ENCODE measurements around the gene SLC10A3.
"Not testable (repeated sequence)": the region's sequence is repeated elsewhere in the genome, so short reads cannot be mapped to it uniquely, and the experiment has no call there.

SLC10A3 gene

DNA sequence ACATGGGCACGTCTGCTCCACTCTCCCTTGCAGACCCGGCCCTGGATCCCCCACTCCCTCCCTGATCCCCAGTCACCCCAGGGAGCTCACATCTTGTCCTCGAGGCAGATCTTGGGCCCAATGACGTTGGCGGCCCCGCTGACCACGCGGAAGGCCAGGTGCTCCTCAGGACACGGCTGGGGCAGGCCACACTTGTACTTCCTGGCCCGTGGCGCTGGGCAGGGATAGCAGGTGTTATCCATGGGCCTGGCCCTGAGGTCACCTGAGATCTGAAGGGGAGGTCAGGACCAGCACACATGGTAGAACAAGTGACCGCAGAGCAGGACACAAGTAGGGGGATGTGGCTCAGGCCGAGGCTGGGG lies 17.9 kb upstream of the SLC10A3 start:
- no peak for DNase-seq (ENCODE audit: low read depth)

DNA sequence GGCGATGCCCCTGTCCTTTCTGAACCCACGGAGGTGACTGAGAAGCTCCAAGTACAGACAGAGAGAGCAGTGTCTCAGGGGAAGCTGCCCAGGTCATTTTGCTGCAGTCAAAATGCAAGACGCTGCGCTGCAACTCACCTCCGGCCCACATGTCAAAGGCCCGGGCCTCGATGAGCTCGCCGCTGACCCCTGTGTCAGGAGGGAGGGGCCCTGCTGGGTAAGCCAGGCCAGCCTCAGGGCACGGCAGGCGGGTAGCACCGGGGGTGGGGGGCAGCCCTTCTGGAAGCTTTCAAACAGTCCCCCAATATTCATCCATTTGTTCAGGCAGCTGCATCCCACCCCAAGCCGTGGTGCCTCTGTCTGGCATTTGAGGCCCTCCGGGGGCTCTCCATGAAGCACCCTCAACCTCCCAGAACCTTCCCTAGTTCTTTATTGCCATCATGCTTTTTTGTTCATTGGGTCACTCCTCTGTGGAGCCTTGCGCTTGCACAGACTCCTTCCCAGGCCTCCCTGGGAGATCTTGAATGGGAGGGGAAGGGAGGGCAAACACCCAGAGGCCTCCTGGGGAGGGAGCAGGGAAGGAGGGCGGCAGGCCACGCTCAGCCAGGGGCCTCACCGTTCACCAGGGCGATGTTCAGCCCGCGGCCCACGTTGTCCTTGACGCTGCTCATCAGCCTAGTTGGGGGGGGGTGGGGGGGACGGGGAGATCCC lies 17.4 kb upstream of the SLC10A3 start:
- DNase-seq (ENCODE audit: low read depth), result no peak

DNA sequence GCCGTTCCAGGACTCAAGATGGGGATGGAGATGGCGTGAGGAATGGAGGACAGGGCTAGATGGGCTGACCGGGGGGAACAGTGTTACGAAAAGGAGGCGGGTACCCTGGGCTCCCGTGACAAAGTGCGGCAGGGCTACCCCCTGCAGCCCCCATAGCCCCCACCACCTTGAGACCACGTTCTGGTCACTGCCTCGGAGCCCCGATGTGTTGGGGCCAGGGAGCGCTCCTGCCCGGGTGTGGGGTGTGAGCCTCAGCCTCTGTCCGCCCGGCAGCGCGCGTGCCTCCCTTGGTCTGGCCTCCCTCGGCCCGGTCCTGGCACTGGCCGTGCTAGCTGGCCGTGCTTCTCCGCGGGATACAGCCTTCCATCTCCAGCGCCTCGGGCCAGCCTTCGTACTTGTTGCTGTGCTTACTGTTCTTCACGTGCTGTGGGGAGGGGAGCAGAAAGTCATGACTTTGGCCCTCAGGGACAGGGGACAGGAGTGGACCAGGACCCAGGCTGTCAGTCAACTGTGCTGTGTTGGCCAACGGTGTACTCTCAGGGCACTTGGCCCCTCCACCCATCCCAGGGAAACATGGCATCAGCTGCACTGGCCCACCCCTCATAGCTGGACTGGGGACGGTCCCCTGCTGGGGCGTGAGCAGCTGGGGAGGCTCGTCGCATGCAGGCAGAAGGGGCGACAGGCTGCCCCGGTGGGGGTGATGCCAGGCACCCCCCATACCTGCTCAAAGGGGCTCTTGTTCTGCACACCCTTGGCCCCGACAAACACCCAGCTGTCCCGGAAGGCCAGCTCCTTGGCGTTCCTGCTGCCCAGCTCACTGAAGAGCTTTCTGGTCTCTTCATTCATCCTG lies 16.3 kb upstream of the SLC10A3 start:
- no peak for DNase-seq (ENCODE audit: low read depth)

DNA sequence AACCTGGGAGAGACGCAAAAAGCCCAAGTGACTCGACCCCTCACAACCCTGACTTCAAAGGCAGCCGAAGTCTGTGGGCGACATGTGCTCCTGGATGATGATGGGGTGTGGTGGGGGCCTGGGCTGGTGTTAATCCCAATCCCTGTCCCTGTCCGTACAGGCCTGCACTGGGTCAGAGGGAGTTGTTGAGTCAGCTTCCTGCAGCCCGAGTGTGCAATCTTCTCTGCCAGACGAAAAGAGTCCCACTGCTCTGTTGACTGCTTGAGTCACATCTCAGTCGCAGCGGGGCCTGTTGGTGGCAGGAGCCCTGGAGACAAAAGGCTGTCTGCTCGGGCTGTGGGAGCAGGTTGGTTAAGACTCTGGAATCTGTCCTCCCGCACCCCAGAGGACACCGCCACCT lies 15.3 kb upstream of the SLC10A3 start:
- DNase-seq (ENCODE audit: low read depth), result no peak

DNA sequence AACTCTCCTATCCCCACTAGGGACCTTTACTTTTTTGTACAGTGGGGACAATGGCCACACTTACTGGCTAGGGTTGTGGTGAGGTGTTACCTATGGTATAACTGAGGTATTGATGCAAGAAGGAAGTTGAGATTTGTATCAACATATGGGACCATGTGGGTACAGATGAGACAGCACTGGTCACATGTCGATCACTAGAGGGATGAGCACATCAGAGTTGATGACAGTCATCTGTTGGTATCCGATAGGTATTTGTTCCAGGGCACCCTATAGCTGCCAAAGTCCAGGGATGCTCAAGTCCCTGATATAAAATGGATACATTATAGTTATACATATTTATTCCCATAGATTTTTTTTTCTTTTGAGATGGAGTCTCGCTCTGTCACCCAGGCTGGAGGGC lies 12.6 kb upstream of the SLC10A3 start:
- no peak for DNase-seq (ENCODE audit: low read depth)

DNA sequence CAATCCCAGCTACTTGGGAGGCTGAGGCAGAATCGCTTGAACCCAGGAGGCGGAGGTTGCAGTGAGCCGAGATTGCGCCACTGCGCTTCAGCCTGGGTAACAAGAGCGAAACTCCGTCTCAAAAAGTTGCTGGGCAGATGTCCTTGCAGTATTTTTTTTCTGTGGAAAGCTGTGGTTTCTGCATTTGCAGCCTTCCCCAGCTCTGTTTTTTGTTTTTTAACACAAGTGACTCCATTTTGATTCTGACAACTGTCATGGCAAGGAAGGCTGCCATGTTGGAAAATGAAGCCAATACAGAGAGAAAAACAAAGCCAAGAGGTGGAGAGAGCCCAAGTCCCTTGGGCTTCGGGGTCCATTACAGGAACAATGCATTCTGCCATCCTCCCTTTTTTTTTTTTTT lies 11.7 kb upstream of the SLC10A3 start:
- DNase-seq (ENCODE audit: low read depth), result no peak

DNA sequence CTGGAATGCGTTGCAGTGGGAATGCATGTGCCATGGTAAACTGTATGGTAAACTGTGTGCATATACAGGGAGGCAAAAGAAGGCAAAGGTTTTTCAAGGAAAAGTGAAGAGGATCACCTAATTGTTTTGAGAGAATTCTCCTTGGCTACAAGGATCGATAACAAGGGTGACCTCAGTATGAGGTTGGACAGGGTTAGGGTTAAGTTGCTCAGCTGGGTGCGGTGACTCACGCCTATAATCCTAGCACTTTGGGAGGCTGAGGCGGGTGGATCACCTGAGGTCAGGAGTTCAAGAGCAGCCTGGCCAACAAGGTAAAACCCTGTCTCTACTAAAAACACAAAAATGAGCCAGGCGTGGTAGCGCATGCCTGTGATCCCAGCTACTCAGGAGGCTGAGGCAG lies 11.0 kb upstream of the SLC10A3 start:
- DNase-seq (ENCODE audit: low read depth), result not testable (repeated sequence)

DNA sequence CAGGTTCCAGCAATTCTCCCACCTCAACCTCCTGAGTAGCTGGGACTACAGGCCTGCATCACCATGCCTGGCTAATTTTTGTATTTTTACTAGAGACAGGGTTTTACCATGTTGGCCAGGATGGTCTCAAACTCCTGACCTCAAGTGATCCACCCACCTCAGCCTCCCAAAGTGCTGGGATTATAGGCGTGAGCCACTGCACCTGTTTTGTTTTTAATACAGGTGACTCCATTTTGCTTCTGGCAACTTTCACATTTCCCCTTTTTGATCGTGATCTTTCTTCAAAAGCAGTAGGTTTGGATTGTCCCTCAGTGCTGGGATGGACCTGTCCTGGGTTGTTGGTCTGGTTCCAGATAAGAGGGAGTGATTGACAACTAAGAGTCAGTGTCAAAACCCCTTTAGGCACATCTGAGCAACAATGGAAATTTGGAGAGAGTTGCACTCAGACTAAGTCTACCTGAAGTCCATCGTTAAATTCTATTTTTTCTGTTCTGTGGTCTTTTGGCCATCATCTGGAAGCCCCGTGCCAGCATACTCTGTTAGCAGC lies 6.2 kb upstream of the SLC10A3 start:
- DNase-seq (ENCODE audit: low read depth), result not testable (repeated sequence)

DNA sequence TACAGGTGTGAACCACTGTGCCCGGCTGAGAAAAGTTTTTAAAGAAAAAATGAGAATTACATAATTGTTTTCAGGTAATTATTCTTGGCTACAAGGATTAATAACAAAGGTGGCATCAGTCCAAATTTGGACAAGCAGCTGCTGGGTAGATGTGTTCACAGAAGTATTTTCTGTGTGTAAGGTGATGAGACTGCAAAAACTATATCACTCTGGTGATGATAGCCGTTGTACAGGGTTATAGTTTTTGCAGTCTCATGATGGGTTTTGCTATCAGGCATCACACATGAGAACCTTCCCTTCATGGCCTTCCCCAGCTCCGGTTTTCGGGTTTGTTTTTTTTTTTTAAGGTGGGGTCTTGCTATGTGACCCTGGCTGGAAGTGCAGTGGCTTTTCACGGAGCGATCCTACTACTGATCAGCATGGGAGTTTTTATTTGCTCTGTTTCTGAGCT lies 5.1 kb upstream of the SLC10A3 start:
- DNase-seq (ENCODE audit: low read depth), result no peak

DNA sequence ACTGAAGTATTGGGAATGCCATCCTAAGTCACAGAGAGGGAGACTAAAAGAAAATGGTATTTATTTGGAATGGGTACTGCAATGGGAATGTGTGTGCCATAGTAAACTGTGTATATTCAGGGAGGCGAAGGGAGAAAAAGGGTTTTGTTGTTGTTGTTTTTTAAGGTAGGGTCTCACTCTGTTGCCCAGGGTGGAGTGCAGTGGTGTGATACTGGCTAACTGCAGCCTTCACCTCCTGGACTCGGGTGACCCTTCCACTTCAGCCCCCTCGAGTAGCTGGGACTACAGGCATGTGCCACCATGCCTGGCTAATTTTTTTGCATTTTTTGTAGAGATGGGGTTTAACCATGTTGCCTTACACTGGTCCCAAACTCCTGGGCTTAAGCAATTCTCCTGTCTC lies 4.3 kb upstream of the SLC10A3 start:
- DNase-seq (ENCODE audit: low read depth), result no peak

DNA sequence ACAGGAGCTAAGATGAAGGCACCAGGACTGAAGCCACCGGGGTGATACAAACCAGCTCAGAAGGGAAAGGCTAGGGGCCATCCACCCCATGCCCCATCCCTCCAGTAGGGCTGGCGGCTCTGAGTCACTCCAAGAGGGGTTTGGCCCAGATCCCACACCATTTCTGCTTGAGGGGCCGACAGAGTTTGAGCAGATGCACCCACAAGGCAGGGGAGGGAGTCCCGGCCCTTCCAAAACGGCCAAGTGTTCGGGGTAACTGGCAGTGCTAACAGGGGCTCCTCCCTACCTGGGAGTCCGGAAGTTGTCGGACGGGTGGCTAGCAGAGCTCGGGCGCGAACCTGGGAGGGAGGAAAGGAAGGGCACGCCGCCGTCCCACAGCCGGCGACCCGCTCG lies 412 bp downstream of the SLC10A3 start:
- no peak for DNase-seq (ENCODE audit: low read depth)

DNA sequence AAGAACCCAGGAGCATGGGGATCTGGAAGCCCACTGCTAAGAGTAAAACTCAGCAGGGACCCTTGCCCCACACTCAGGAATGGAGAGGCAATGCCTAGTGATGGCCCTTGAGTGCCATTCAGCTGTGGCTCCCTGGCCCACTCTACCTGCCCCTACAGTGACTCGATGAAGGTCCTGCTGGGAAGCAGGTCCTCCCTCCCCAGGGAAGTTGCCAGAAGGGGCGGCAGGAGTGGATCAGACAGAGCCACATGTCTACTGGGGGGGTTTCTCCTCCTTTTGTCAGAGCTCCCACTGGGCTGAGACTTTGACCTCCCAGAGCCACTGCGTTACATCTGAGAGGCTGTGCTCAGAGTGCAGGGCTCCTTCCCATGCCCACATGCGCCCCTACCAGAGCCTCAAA lies 1.2 kb downstream of the SLC10A3 start:
- DNase-seq (ENCODE audit: low read depth), result no peak

DNA sequence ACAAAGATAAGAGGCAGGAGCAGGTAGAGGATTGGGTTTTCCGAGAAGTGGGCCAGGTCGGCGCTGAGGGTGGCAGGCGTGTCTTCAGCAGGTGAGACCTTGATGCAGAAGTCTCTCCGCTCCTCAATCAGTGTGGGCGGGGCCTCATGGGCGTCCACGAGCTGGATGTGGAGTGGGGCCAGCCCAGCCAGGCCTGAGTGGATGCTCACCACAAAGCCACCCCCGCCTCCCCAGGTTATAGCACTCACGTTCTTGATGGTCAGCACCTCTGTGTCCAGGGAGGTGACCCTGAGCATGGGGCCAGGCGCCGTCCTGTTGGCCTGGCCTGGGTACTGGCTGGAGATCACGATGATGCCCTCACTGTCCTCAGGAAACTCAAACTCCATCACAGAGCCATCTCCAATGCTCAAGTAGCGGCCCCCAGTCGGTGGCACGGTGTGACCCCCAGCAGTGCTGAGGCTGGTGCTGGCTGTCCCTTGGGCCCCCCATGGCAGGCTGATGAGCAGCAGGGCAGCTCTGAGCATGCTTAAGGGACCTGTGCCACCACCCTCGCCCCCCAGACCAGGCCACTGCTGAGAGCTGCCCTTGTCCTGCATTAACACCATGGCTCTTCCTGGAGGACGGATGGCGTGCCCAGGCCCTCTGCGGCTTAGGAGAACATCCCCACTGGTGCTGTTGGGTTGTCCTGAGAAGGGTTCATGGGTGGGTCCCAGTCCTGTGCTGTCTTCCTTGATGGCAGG lies 1.9 kb downstream of the SLC10A3 start:
- DNase-seq (ENCODE audit: low read depth), result no peak

DNA sequence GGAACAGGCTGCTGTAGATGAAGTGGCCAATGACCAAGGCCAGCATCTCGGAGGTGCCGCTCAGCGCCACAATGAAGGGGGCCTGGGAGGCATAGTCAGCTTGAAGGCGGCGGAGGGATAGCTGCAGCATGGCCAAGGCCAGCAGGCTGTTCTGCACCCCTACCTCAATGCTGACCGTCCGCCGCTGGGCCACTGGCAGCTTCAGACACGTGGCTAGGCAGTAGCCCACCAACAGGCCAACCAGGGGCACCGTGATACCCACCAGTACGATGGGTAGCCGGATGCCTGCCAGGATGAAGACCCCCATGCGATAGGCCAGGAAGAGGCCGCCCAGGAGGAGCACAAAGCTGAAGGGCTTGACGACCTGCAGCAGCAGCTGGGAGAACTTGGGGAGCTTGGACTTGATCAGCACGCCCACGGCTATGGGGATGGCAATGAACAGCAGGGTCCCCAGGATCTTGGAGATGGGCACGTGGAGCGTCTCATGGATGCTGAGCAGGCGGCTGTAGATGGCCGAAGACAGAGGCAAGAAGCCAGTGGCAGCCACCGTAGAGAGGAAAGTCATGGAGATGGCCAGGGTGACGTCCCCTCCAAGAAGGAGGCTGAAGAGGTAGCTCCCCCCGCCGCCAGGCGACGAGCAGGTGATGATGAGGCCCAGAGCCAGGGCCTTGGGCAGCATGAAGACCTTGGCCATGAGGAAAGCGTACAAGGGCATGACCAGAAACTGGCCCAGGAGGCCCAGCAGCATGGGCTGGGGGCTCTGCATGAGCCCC lies 2.7 kb downstream of the SLC10A3 start:
- DNase-seq (ENCODE audit: low read depth), result no peak

DNA sequence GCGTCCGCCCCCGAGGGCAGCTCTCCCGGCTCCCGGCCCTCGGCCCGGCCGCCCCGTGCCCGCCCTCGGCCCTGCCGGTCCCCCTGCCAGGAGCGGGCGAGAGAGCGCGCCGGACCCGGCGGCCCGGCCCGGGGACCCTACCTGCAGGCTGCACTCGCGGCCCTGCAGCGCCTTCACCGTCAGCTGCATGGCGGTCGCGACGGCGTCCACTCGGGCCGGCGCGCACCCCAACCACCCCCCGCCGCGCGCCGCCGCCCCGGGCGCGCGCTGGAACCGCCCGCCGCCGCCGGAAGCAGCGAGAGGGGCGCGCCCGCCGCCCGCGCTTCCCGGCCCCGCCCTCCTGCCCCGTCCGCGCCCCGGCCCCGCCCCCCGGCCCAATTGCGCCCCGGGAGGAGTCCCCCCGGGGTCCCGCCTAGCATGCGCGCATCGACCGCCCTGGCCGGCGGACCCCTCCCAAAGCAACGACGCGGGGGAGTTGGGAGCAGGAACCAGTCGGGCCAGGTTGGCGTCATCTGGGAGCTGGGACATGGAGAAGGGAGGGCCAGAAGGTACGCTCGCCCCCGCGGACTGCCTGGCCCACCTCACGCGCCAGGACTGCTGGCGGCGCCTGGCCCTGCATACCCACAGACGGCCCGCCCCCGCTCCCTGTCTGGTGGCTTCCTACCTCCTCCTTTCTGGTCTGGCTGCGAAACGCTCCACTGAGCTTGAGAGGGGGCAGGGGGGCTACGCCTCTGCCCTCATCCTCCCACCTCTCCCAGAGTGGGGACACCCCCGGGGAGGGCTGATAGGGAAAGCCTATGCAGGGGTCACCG lies 3.8 kb downstream of the SLC10A3 start, which contains the start of gene UBL4A:
Gene UBL4A, minus strand, starts transcription at position 220 of the 812 bp plus-strand sequence. Its CDS starts 31 bp downstream, at position 189.
- no peak for DNase-seq (ENCODE audit: low read depth)

DNA sequence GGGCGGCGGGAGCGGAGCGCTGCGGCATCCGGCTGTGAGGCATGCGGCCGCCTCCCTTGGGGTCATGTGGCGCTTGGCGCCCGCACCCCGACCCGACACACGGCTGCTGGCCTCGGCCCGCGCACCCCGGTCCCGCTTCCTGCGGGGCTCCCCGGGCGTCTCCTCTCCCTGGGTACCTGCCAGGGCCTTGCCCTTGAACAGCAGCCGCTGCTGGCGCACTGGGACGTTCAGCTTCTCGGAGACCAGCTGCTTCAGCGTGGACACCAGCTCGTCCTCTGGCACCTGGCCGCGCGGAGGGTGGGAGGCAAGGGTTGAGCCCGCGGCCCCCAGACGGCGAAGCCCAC lies 4.4 kb downstream of the SLC10A3 start:
- no peak for DNase-seq (ENCODE audit: low read depth)

DNA sequence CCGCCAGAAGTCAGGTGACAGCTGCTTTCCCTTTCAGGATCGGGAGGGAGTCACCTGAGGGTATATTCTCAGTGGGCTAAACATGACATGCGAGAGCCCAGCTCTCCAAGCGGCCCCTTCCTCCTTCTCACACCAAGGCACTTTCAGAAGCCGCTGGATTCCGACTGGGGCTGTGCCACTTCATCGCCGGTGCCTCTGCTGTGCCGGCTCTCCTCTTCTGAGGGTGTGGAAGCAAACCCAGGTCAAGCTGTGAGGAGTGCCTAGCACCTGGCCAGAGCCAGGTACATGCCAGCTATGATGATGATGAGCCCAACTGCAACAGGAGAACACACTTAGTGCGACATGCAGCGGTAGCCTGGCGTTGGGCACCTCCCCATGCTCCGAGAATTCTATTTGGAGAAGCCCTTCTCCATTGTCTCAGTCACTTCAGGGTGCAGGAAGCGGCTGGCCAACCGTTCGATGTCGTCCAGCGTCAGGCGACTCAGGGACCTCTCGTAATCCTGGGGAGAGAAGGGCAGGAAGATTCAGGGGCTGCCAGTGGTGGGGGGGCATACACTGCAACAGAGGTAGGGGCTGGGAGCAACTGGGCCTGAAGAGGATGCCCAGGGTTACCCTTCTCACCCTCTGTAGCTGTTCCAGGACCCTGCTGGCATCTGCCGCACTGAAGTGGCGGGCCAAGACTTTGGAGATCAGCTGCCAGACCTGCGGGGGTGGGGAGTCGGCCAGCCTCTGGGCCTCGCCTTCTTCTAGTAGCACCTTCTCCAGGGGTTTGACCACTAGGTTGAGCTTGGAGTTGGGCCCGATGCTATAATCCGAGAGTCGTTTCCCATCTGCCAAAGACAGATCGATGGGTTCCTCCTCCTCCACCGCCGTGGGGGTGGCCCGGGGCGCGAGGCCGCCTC lies 5.0 kb downstream of the SLC10A3 start:
- no peak for DNase-seq (ENCODE audit: low read depth)

DNA sequence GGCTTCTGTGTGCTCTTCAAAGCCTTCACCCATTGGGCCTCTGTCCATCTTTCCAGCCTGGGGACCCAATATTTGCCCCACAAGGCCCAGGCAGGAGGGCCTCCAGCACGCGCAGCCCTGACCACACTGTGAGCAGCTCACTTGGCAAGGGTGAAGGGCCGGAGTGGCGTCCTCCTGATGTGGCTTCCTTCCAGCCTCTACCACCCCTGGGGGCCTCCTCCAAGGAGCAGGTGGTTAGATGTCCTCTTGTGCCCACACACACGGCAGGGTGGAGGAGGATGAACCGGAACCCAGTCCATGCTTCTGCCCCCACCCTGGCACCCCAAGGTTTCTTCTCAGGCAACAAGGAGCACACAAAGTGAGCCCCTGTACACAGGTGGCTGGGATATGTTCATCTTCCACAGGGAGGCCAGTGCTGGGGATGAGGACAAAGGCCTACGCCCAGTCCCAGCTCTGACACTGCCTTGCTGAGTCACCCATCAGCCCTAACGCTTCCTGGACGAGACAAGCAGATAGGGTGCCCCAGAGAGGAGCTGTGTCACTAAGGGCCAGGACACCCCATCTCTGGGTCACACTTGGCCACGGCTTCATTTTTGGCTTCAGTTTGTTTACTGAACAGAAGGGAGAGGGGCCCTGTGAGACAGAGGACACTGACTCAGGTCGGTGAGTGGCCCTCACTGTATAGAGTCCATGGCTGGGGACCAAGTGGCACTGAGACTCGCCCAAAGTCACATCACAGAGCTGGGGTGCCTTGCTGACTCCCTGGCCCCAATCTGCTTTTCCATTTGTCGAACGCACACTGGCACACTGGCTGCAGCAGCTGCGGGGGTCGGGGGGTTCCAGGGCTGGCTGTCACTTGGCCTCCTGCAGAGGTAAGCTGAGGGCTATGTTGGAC lies 5.9 kb downstream of the SLC10A3 start:
- DNase-seq (ENCODE audit: low read depth), result no peak

DNA sequence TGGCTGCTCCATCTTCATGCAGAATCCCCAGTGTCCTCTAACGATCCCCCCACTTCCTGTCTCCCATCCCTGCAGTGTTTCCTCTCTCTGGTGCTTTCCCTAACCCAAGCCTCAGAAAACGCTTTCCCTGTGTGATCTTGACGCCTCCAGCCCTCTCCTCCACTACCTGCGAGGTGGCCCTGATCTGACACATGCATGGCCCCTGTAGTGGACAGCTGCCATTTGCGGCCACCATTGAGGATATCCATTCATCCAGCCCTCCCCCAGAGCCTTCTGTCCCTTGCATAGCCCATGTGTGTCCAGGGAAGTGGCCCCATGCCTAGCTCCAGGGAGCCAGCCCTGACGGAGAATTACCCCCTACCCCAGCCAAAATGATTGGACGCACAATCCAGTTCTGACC lies 7.1 kb downstream of the SLC10A3 start:
- DNase-seq (ENCODE audit: low read depth), result no peak
